Gastrocnemius medialis (tissue), 4 donors: ENCODE results near the gene TBXT. TPM values are rescaled to one million over a fixed set of nuclear protein-coding genes. Genes with fewer than 3 reads are reported as not detected.

Source experiments
- ATAC-seq, 2 donors: fragments of 150-250 bp; one replicate each; pipeline ENCODE4 v1.9.1; 2016
- DNase-seq, 2 donors: peaks; one replicate each; pipeline ENCODE4 v3.0.0-alpha.2; 2019
- H3K27ac ChIP-seq, 4 donors: fragments of 200-600 bp; sonication (generic); 1 replicate in 1 of 4; 2 replicates in 3 of 4; pipeline ENCODE4 v1.5.1; 2016 to 2018; ENCODE audit warnings: mild to moderate bottlenecking in 2 of 4, moderate library complexity in 1 of 4
- H3K27me3 ChIP-seq, 3 donors: fragments of 200-600 bp; sonication (generic) in 2 of 3; 1 replicate in 1 of 3; 2 replicates in 2 of 3; pipeline versions ENCODE4 v1.5.1 to v1.6.0; 2016 to 2019; ENCODE audit warnings: mild to moderate bottlenecking in 1 of 3, moderate library complexity in 1 of 3
- H3K36me3 ChIP-seq, 2 donors: fragments of 200-600 bp; sonication (generic) in 1 of 2; one replicate each; pipeline ENCODE4 v1.5.1; 2017 to 2018
- H3K4me1 ChIP-seq, 2 donors: fragments of 200-600 bp; sonication (generic) in 1 of 2; one replicate each; pipeline ENCODE4 v1.5.1; 2016 to 2017; ENCODE audit warnings: mild to moderate bottlenecking in 2 of 2
- H3K4me3 ChIP-seq, 4 donors: fragments of 200-600 bp; sonication (generic) in 3 of 4; 1 replicate in 1 of 4; 2 replicates in 3 of 4; pipeline ENCODE4 v1.5.1; 2016 to 2019; ENCODE audit warnings: mild to moderate bottlenecking in 2 of 4
- H3K9me3 ChIP-seq, 3 donors: fragments of 200-600 bp; sonication (generic) in 2 of 3; 1 replicate in 1 of 3; 2 replicates in 2 of 3; pipeline ENCODE4 v1.5.1; 2016 to 2019
- CTCF ChIP-seq, 5 experiments: fragments of 450-650 bp in 3 of 5; fragments of 200-600 bp in 2 of 5; sonication (generic) in 2 of 5; IDR thresholded peaks in 4 of 5; conservative IDR thresholded peaks in 1 of 5; 1 replicate in 4 of 5; 2 replicates in 1 of 5; pipeline ENCODE4 v1.5.1; 2016 to 2019; ENCODE audit warnings: antibody characterized with exemption in 5 of 5, mild to moderate bottlenecking in 3 of 5, moderate library complexity in 3 of 5
- POLR2A ChIP-seq, 2 donors: fragments of 450-650 bp; IDR thresholded peaks; one replicate each; pipeline ENCODE4 v1.6.1; 2017; ENCODE audit warnings: antibody characterized with exemption in 2 of 2, mild to moderate bottlenecking in 2 of 2, moderate library complexity in 2 of 2
- in situ Hi-C, 4 donors: fragments of 200-750 bp; cut with MboI; loops; one replicate each; pipeline versions ENCODE4 v1.15.0 to v1.8.0; 2017; ENCODE audit warnings: low sequenced_read_pairs in 4 of 4
- intact Hi-C: fragments of 100-400 bp; cut with DNase I; formaldehyde crosslinking; loops from one replicate; pipeline ENCODE4 v1.15.1; 2023; ENCODE audit warnings: low total_unique reads
- total RNA-seq, 4 donors: library from RNA; depleted of rRNA; stranded (reverse); fragments of >200 nt; gene quantifications; one replicate each; pipeline versions ENCODE4 v1.1.0 to v1.2.3, GENCODE V29; 2016

The TBXT gene
- total RNA-seq, 4 donors from 2014 or later: not detected

GRCh38 chr6:166115609-166116008, 52.0 kb downstream of the TBXT start:
- intact Hi-C loops: no loop called here

GRCh38 chr6:166112580-166112979, 55.1 kb downstream of the TBXT start:
- no peaks in the 10 kb centered on the region for H3K9me3 ChIP-seq
- H3K36me3 ChIP-seq: no peaks in the 10 kb centered on the region
- intact Hi-C loops: no loop called here
- no peaks in the 10 kb centered on the region for H3K4me1 ChIP-seq
- no peak for ATAC-seq
- DNase-seq: no peak
- H3K27ac ChIP-seq: no peak overlapping the region
- in situ Hi-C loops: loop anchor here in 1 of 4 donors (25.0 kb wide), 1 partner anchor 675 kb away; no protein-coding TSS in a partner anchor
- TF ChIP-seq CTCF (IDR thresholded peaks at IDR 0.05 in 4 of 5, conservative IDR thresholded peaks at IDR 0.05 in 1 of 5) (no peak), POLR2A (IDR thresholded peaks at IDR 0.05) (no peak)
- H3K4me3 ChIP-seq: no peak overlapping the region
- H3K27me3 ChIP-seq: peaks cover 0 to 9% (median 3%) of the 10 kb centered on the region in 3 donors

More at GRCh38 chr6:166115609-166116008, 52.0 kb downstream of the TBXT start:
- H3K4me3 ChIP-seq: no peak overlapping the region
- in situ Hi-C loops: loop anchor here in 1 of 4 donors (25.0 kb wide), 1 partner anchor 678 kb away; no protein-coding TSS in a partner anchor
- no peak overlapping the region for H3K27ac ChIP-seq
- TF ChIP-seq CTCF (IDR thresholded peaks at IDR 0.05 in 4 of 5, conservative IDR thresholded peaks at IDR 0.05 in 1 of 5) (no peak), POLR2A (IDR thresholded peaks at IDR 0.05) (no peak)
- no peaks in the 10 kb centered on the region for H3K9me3 ChIP-seq
- H3K4me1 ChIP-seq: no peaks in the 10 kb centered on the region
- peaks cover 0 to 6% (median 0%) of the 10 kb centered on the region in 3 donors for H3K27me3 ChIP-seq
- DNase-seq: no peak
- ATAC-seq: no peak
- no peaks in the 10 kb centered on the region for H3K36me3 ChIP-seq

- H3K27ac ChIP-seq: no peak overlapping the region
- no peaks in the 10 kb centered on the region for H3K9me3 ChIP-seq
- no peaks in the 10 kb centered on the region for H3K4me1 ChIP-seq
- TF ChIP-seq POLR2A (IDR thresholded peaks at IDR 0.05): no peak
- TF ChIP-seq CTCF (IDR thresholded peaks at IDR 0.05 in 4 of 5, conservative IDR thresholded peaks at IDR 0.05 in 1 of 5): no peak
- in situ Hi-C loops (loop anchor here in 1 of 4 donors (25.0 kb wide), 1 partner anchor 672 kb away; no protein-coding TSS in a partner anchor), intact Hi-C loops (no loop called here)
- H3K36me3 ChIP-seq: no peaks in the 10 kb centered on the region
- peaks cover 0 to 9% (median 3%) of the 10 kb centered on the region in 3 donors for H3K27me3 ChIP-seq
- ATAC-seq (no peak), DNase-seq (no peak)
- H3K4me3 ChIP-seq: no peak overlapping the region
These were observed 58.0 kb downstream of the TBXT start for GRCh38 chr6:166109608-166110007.

Other genes with a start within 250 kb of the TBXT start
- gene PRR18, start 140.5 kb upstream of the TBXT start, total RNA-seq: not detected
- gene SFT2D1, start 174.7 kb upstream of the TBXT start, total RNA-seq: 10 to 100 TPM; 14.1 to 29.0 (median 16.8) TPM
- 100 to 1,000 TPM in 1 of 4 donors, 10 to 100 TPM in 3; 75.0 to 127 (median 97.4) TPM for gene MPC1, start 215.1 kb upstream of the TBXT start, total RNA-seq